Breast epithelium (tissue), 4 donors: ENCODE results near the gene QRFP. TPM values are rescaled to one million over a fixed set of nuclear protein-coding genes. Genes with fewer than 3 reads are reported as not detected.

Experiments
- DNase-seq, 2 donors: peaks; one replicate each; pipeline ENCODE4 v3.0.0-alpha.2; 2019; ENCODE audit warnings: low spot score in 2 of 2
- H3K27ac ChIP-seq, 2 donors: fragments of 200-600 bp; sonication (generic) in 1 of 2; one replicate each; pipeline ENCODE4 v1.5.1; 2016 to 2019; ENCODE audit warnings: mild to moderate bottlenecking in 1 of 2
- H3K27me3 ChIP-seq, 2 donors: fragments of 200-600 bp; sonication (generic) in 1 of 2; one replicate each; pipeline versions ENCODE4 v1.5.1 to v1.6.0; 2017 to 2019; ENCODE audit warnings: control low read depth in 1 of 2, mild to moderate bottlenecking in 1 of 2
- H3K36me3 ChIP-seq: fragments of 200-600 bp; one replicate; pipeline ENCODE4 v1.5.1; 2019
- H3K4me1 ChIP-seq, 2 donors: fragments of 200-600 bp; sonication (generic); one replicate each; pipeline ENCODE4 v1.5.1; 2016 to 2019; ENCODE audit warnings: control low read depth in 1 of 2
- H3K4me3 ChIP-seq, 3 donors: fragments of 200-600 bp; sonication (generic); 1 replicate in 2 of 3; 2 replicates in 1 of 3; pipeline ENCODE4 v1.5.1; 2016 to 2019; ENCODE audit warnings: mild to moderate bottlenecking in 3 of 3, moderate library complexity in 2 of 3
- H3K9me3 ChIP-seq, 2 donors: fragments of 200-600 bp; sonication (generic) in 1 of 2; one replicate each; pipeline ENCODE4 v1.5.1; 2016 to 2019; ENCODE audit warnings: control low read depth in 1 of 2
- POLR2A ChIP-seq: fragments of 450-650 bp; IDR thresholded peaks from one replicate; pipeline ENCODE4 v1.6.1; 2016; ENCODE audit warnings: antibody characterized with exemption, mild to moderate bottlenecking, moderate library complexity
- POLR2AphosphoS5 ChIP-seq, 3 donors: sonication (generic); formaldehyde crosslinking; IDR thresholded peaks; one replicate each; pipeline ENCODE4 v1.6.1; 2017; ENCODE audit warnings: antibody characterized with exemption in 3 of 3
- intact Hi-C: fragments of 100-400 bp; cut with DNase I; formaldehyde crosslinking; loops from one replicate; pipeline ENCODE4 v1.15.1; 2023; ENCODE audit warnings: low total_unique reads
- total RNA-seq, 3 donors: library from RNA; depleted of rRNA; stranded (reverse); fragments of >200 nt; gene quantifications; one replicate each; pipeline ENCODE4 v1.1.0, GENCODE V29; 2016
- TF ChIP-seq, protein P1 (sequence below), 3 donors: fragments of 450-650 bp; IDR thresholded peaks; one replicate each; pipeline ENCODE4 v1.5.1; 2016 to 2017; ENCODE audit warnings: antibody characterized with exemption in 3 of 3, mild to moderate bottlenecking in 3 of 3, moderate library complexity in 3 of 3

The QRFP gene
- total RNA-seq, 3 donors from 2014 or later, result not detected

- Histone ChIP-seq H3K9me3 (no peaks in the 10 kb centered on the region), H3K27me3 (peaks cover 0 to 24% of the 10 kb centered on the region in 2 donors), H3K4me3 (no peak overlapping the region), H3K4me1 (no peaks in the 10 kb centered on the region), H3K36me3 (no peaks in the 10 kb centered on the region), H3K27ac (no peak overlapping the region)
- no peak for TF ChIP-seq POLR2AphosphoS5 (IDR thresholded peaks at IDR 0.05)
- TF ChIP-seq POLR2A, result no peak
- TF ChIP-seq, protein P1, sequence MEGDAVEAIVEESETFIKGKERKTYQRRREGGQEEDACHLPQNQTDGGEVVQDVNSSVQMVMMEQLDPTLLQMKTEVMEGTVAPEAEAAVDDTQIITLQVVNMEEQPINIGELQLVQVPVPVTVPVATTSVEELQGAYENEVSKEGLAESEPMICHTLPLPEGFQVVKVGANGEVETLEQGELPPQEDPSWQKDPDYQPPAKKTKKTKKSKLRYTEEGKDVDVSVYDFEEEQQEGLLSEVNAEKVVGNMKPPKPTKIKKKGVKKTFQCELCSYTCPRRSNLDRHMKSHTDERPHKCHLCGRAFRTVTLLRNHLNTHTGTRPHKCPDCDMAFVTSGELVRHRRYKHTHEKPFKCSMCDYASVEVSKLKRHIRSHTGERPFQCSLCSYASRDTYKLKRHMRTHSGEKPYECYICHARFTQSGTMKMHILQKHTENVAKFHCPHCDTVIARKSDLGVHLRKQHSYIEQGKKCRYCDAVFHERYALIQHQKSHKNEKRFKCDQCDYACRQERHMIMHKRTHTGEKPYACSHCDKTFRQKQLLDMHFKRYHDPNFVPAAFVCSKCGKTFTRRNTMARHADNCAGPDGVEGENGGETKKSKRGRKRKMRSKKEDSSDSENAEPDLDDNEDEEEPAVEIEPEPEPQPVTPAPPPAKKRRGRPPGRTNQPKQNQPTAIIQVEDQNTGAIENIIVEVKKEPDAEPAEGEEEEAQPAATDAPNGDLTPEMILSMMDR (IDR thresholded peaks at IDR 0.05), result no peak
- intact Hi-C loops, result no loop called here
- DNase-seq, result no peak
Measured at GRCh38 chr9:130919559-130920145, 23.0 kb upstream of the QRFP start.

DNA sequence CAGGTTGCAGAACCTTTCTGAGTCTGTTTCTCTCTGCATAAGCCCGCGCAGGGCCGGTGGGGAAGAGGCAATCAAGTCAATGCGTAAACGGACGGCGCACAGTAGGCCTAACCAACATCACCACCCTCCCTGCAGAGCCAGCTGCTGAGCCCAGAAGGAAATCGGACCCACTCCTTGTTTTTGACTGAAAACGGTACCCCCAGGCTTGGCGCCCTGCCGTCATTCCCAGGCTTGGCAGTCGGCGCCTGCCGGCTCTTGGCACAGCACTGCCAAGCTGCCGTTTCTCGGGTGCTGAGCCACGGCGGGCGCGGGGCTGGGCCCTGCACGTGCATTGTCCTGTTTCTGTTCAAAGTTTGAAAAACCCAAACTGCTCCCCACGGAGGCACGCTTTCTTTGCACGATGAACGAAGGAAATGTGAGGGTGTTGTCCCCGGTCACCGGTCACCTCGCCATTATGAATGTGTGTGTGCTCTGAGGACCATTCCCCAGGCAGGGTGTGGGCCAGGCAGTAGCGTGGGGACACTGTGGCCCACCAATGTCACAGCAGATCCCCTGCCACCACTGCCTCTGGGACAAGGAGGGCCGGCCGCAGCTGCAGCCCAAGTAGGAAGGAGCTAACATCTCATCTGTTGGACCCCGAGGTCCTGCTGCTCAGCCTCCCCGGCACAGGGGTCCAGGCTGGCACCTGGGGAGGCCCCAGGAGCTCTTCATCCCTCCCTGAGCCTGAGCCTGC, 22.4 kb upstream of the QRFP start:
- TF ChIP-seq, protein P1 (IDR thresholded peaks at IDR 0.05), result no peak
- TF ChIP-seq POLR2A (no peak), POLR2AphosphoS5 (IDR thresholded peaks at IDR 0.05) (no peak)
- H3K4me1 ChIP-seq, result no peaks in the 10 kb centered on the region
- H3K9me3 ChIP-seq, result no peaks in the 10 kb centered on the region
- H3K27me3 ChIP-seq, result peaks cover 0 to 26% of the 10 kb centered on the region in 2 donors
- H3K27ac ChIP-seq, result no peak overlapping the region
- no peak for DNase-seq
- no peaks in the 10 kb centered on the region for H3K36me3 ChIP-seq
- no peak overlapping the region for H3K4me3 ChIP-seq
- intact Hi-C loops, result no loop called here

DNA sequence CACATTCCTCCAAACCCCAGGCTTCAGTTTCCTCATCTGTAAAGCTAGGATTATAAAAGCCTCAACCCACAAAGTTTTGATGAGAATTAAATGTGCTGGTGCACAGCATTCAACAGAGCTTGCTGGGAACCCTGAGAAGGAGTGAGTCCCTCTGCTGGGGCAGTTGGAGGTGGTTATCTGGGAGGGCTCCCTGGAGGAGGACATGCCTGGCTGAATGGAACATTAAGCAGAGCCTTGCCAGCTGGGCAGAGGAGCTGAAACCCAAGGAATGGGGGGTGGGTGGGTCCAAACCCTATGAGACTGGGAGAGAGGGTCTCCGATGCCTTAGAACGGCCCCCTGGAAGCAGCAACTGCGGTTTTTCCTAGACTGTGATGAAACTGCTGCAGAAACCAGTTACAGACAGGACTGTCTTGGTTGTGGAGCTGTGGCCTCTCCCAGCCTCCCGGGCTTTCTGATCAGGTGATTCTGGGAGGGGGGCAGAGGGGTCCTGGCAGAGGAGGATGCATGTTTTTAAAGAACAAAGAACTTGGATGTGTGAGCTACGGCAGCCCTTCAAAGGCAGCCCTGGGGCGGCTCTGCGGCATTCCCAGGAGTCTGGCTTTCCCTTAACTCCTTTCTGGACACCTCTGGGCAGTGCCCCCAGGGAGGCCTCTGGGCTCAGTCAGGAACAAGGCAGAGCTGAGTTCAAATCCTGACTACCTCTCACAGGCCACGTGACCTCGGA, 21.7 kb upstream of the QRFP start:
- intact Hi-C loops, result no loop called here
- H3K36me3 ChIP-seq, result no peaks in the 10 kb centered on the region
- TF ChIP-seq POLR2A, result no peak
- TF ChIP-seq, protein P1 (IDR thresholded peaks at IDR 0.05), result no peak
- TF ChIP-seq POLR2AphosphoS5 (IDR thresholded peaks at IDR 0.05), result no peak
- H3K4me1 ChIP-seq, result no peaks in the 10 kb centered on the region
- H3K27me3 ChIP-seq, result peaks cover 0 to 27% of the 10 kb centered on the region in 2 donors
- no peak overlapping the region for H3K4me3 ChIP-seq
- no peaks in the 10 kb centered on the region for H3K9me3 ChIP-seq
- no peak overlapping the region for H3K27ac ChIP-seq
- DNase-seq, result no peak

GRCh38 chr9:130917168-130917960, 20.8 kb upstream of the QRFP start:
- no peak for TF ChIP-seq POLR2A
- TF ChIP-seq, protein P1 (IDR thresholded peaks at IDR 0.05), result no peak
- H3K36me3 ChIP-seq, result no peaks in the 10 kb centered on the region
- no peak for DNase-seq
- H3K4me1 ChIP-seq, result no peaks in the 10 kb centered on the region
- H3K27me3 ChIP-seq, result peaks cover 0 to 27% of the 10 kb centered on the region in 2 donors
- H3K27ac ChIP-seq, result no peak overlapping the region
- H3K4me3 ChIP-seq, result peak overlapping the region in 1 of 3 donors; percentile 19
- intact Hi-C loops, result no loop called here
- no peaks in the 10 kb centered on the region for H3K9me3 ChIP-seq
